Middle frontal gyrus (tissue), 1 donor: Measurements from ENCODE around the gene HTN1.
"Not testable (repeated sequence)": the region's sequence is repeated elsewhere in the genome, so short reads cannot be mapped to it uniquely, and the experiment has no call there.

Experiments used
- DNase-seq: peaks from one replicate; pipeline ENCODE4 v3.0.0-alpha.2; 2015; ENCODE audit warnings: low spot score; ENCODE audit errors: extremely low spot score

HTN1 gene

GRCh38 chr4:70050138-70050537 is at the start of gene HTN1:
TSS of gene HTN1 (plus strand) at chr4:70050438. CDS start at chr4:70053077, 2,639 bp downstream.
- DNase-seq, result not testable (repeated sequence)

GRCh38 chr4:70000711-70001110 is 49.5 kb upstream of the HTN1 start:
- DNase-seq, result no peak

- DNase-seq, result no peak
Measured at GRCh38 chr4:70002507-70002906, 47.7 kb upstream of the HTN1 start.

GRCh38 chr4:70008771-70009170 is 41.5 kb upstream of the HTN1 start:
- DNase-seq, result no peak

GRCh38 chr4:70019006-70019405 is 31.2 kb upstream of the HTN1 start:
- DNase-seq, result not testable (repeated sequence)

- DNase-seq, result no peak
Measured at GRCh38 chr4:70023218-70023617, 27.0 kb upstream of the HTN1 start.

- no peak for DNase-seq
Measured at GRCh38 chr4:70027011-70027410, 23.2 kb upstream of the HTN1 start.

GRCh38 chr4:70028159-70028558 is 22.1 kb upstream of the HTN1 start, which contains the start of gene HTN3:
TSS of gene HTN3 (plus strand) at chr4:70028459. CDS start at chr4:70030741, 2,282 bp downstream.
- DNase-seq, result not testable (repeated sequence)

GRCh38 chr4:70037559-70037958 is 12.7 kb upstream of the HTN1 start:
- DNase-seq, result not testable (repeated sequence)

- not testable (repeated sequence) for DNase-seq
Measured at GRCh38 chr4:70039928-70040327, 10.3 kb upstream of the HTN1 start.

GRCh38 chr4:70041652-70042286 is 8.5 kb upstream of the HTN1 start:
- DNase-seq, result no peak

- DNase-seq, result not testable (repeated sequence)
Measured at GRCh38 chr4:70056534-70056933, 6.3 kb downstream of the HTN1 start.

- no peak for DNase-seq
Measured at GRCh38 chr4:70057651-70058050, 7.4 kb downstream of the HTN1 start.

GRCh38 chr4:70059149-70059548 is 8.9 kb downstream of the HTN1 start:
- no peak for DNase-seq

- no peak for DNase-seq
Measured at GRCh38 chr4:70062000-70062399, 11.8 kb downstream of the HTN1 start.

GRCh38 chr4:70080205-70080604 is 30.0 kb downstream of the HTN1 start:
- no peak for DNase-seq

- no peak for DNase-seq
Measured at GRCh38 chr4:70099206-70099605, 49.0 kb downstream of the HTN1 start.
